ENCODE data around the gene NCAM1.

The NCAM1 gene

DNA sequence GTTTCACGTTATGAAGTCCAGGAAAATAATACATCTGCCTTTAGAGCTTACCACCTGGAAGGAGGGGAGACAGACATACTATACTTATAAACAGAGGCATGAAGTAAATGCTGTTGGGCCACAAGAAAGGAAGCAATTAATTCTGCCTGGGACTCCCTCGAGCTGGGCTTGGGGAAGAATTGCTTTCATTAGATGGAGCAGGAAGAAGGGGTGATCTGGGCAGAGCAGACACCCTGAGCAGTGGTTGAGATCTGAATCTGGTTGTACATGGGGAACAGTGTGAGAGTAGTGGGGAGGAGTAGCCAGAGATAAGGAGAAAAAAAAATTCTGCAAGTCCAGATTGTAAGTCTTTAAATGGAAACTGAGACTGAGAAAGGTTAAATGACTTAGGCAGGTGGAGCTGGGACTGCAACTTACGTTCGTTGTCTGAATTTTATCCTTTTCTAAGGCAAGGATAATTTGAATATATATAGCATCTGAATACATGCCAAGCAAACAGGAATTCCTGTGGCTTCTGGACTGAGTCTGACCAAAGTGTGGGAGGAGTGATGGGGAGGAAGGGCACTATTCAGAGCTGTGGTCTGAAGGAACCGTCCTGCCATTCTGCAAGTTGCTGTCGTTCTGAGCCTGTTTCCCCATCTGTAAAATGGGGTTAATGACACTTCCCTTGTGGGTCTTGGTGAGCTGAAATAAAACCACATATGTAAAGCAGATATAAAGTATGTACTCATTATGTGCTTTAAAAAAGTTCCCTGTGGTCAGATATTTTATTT is 7.9 kb downstream of the NCAM1 start:
- no peak for DNase-seq (ENCODE audit: low read depth)

DNA sequence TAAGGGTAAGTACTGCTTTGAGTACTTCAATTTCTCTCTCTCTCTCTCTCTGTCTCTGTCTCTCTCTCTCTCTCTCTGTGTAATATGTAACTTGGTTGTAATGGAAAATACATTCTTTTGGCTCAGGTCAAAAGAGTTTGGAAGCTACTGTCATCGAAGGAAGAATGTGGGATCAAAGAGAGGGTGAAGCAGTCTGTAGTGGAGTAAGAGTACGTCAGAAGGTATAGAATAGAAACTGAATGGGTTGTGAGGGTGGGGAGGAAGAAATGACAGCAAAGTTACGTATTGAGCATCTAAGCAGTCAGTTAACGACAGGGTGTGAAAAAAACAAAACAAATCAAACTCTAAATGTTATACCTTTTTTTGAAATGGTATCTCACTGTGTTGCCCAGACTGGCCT is 10.0 kb downstream of the NCAM1 start:
- DNase-seq (ENCODE audit: low read depth) = no peak

DNA sequence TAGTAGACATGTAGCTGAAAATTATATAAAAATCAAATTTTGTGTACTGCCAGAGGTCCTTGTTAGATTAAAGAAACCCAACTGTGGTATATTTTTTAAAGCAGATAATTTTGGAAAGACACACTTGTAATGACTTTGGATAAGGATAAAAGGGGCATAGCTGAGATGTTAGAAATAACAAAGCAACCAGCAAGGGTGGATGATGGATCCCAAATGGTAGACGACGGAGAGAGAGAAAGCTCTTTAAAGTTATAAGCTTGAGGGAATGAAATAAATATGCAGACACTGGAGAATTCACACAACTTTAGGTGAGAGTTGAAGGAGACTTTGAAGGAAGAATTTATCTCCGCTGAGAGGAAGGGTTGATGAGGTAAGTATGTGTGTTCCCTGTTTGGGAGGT is 10.6 kb downstream of the NCAM1 start:
- no peak for DNase-seq (ENCODE audit: low read depth)

DNA sequence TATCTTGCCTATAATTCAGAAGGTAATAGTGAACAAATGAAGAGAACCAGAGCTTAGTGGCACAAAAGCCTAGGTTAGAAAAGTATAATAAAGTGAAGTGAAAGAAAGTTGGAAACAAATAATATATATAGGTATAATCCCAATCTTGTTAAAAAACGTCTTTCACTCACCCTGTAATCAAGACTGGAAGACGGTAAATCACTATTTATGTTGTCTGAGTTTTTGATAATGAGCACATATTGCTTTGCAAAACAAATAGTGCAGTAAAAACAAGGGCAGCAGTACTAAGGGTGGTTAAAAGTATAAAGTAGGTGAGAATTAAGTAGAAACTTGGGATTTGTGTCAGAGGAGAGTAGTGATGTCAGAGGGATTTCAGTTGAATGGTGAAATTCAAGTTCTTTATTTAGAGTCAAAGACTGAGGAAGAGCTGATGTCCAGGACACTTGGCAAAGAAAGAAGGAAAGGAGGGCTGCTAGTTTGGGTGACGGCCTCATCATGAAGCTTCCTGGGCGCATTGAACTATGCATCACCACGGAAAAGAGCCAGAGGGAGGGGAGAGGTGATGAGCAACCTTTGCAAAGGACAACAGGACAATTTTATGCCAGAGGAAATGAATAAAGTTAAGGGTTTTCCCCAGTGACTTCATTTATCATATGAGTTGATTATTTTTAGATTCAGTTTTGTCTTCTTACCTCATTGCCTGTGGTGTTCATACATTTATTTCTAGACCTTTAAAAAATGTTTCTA is 11.4 kb downstream of the NCAM1 start:
- no peak for DNase-seq (ENCODE audit: low read depth)

DNA sequence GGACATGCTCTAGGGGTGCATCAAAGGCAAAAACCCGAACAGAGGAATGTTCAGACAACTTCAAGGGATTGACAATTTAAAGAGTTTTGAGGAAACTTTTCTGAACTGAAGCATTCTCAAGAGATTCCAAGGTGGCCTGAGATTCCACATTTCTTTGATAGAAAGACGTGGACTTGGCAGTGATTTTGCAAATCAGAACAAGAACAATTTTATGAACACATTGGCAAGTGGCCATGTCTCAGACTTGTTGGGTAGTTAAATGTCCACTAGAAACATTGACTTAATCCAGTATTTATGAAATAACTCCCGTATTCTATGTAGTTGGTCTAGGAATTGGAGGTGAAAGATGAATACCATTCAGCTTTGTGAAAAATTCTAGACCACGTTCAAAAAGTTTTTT is 13.8 kb downstream of the NCAM1 start:
- no peak for DNase-seq (ENCODE audit: low read depth)

DNA sequence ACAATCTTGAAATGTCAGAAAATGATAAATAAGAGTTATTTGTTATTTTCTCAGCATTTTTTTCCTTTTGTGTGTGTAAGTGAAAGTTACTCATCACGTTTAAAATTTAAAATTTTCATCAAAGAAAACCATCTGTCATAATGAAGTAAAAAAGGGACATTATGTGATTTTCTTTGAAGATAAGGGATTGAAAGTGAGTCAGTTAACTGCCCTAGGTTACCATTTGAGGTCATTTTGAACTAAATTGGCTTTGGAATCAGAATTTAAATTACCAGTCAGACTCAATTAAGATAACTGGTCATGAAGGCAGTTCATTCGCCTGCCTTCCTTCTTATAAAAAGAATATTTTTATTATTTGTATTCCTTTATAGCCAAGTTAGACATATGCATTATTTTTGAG is 14.3 kb downstream of the NCAM1 start:
- DNase-seq (ENCODE audit: low read depth) = no peak

DNA sequence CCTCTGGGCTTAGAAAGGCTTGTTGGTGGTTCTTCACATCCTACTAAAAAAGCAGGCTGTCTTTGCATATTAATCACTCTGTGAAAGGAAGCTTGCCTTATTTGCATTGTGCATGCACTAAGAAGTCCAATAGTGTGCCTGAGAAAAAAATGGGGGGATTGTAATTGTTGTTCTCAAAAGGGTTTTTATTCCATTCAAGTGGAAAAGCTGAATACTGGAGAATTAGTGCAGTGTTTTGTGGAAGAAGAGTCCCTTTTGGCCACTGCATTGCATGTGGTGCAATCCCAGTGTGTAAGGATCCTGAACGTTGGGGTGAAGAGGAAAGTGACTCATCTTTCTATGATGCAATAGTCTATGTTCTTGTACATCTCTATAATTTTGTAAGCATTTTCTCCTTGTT is 16.5 kb downstream of the NCAM1 start:
- no peak for DNase-seq (ENCODE audit: low read depth)

DNA sequence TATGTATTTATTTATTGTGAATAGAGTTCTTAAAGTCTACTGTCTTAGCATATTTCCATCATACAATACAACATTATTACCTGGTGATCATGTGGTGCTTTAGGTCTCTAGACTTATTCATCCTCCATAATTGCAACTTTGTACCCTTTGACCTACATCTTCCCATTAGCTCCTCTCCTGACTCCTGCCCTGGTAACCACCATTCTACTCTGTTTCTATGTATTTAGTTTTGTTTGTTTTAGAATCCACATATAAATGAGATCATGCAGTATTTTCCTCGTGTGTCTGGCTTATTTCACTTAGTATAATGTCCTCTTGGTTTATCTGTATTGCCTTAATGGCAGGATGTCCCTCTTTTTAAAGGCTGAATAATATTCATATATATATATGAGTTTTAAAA is 22.7 kb downstream of the NCAM1 start:
- DNase-seq (ENCODE audit: low read depth) = no peak

DNA sequence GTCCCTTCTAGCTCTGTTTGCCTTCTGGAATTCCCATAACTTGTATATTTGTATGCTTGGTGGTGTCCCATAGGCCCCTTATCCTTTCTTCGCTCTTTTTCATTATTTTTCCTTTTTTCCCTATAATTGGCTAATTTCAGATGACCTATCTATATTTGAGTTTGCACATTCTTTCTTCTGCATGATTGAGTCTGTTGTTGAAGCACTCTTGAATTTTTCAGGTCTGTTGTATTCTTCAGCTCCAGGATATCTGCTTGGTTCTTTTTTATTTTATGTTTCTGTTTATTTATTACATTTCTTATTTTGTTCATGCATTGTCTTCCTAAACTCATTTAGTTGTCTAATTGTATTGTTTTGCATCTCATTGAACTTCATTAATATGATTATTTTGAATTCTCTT is 28.0 kb downstream of the NCAM1 start:
- DNase-seq (ENCODE audit: low read depth) = no peak

DNA sequence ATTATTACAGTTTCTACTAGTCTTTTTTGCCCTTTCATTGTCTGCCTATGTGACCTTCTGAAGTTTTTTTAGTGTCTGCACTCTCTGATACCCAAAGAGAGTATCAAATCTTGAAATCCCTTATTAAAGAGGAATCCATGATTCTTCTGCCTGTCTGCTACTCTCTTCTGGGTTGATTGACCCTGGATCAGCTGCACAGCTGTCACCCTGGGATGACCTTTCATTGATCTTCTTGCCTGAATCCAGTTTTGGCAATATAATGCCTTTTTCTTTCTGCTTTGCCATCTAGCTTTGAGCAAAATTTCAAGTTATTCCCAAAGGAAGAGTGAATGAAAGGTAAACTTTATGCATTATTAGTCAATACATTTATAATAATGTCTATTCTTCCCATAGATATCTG is 32.6 kb downstream of the NCAM1 start:
- DNase-seq (ENCODE audit: low read depth) = no peak

DNA sequence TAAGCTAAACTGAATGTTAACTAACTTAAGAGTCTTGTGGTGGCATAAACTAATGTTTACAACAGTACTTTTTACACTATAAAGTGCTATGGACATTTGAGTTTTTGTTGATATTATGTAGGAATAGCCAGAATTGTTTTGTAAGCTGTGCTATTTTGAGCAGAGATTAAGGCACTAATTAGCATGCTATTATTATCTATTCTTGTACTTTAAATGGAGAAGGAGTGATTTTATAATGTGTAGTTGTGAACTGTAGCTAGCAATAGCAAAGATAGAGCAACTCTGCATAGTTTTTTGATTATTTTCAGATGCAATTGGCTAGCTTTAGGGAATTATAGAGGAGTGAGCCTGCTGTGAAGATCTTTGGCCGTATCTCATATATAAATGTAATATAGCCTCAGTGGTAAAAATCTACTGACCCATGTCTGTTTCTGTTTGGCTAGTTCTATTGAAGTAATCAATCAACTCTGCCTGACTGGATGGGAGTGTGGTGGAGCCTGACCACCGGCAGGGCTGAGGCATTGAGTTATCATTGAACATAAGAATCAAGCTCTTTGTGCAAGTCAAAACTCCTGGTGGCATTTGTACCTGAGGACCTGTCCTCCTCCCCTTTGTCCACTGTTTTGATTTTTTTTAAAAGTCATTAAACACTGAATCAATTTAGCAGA is 34.3 kb downstream of the NCAM1 start:
- no peak for DNase-seq (ENCODE audit: low read depth)

DNA sequence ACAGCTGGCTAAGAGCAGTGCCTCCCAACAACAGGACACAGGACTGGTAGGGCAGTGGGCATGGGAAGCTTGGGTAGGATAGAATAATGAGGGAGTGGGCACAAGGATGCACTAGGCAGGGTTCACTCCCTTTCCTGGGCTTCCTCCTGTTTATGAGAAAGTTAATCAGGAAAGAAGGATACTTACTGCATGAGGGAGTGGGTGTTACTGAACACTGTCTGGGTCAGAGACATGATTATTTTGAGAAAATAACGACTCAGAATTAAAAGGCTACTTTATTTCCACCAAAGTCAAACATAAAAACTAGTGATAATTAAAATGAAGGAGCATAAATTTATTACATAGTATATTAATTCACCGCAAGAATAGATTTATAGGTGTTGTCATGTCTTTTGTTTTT is 35.8 kb downstream of the NCAM1 start:
- no peak for DNase-seq (ENCODE audit: low read depth)

DNA sequence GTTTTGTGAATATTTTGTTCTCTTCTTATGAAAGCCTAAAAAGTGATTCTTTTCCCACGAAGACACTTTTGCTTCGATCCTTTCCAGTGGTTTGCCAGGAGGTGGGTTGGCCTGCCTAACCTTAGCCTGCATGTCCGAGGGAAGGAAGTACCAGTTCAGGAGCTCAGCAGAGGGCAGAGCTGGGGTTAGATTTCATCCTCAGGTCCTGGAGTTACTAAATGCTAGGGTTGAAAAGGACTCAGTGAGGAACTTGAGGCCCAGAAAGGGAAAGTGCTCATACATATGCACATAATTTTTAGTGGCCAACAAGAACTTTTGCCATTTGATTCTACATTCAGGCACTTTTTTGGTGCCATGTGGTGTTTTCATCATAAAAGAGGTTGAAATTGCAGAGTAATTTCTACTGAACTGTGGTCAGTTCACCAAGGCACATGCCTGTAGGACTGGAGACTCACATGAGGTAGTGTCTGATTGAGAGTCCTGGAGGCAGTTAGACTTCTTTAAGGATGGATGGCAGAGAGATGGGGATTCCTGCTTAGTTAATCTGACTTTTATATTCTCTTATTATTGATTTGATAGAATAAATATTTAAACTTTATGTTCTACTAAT is 36.7 kb downstream of the NCAM1 start:
- no peak for DNase-seq (ENCODE audit: low read depth)

DNA sequence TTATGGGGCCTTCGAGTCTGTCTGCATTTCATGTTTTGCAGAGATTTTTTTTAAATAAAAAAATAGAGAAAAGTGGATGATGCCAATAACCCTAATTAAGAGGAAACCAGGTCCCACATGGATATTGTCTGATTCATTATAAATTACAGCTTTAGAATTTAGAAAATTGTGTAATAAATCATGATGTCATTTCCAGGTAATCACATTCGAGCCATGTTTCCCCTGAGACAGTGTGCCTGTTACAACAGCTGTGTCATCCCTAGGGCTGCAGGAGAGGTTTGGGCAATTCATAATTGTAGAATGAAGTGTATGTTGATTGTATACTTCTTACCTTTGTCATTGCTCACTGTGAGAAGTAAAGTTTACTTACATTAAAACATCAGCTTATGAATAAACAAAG is 38.3 kb downstream of the NCAM1 start:
- no peak for DNase-seq (ENCODE audit: low read depth)

DNA sequence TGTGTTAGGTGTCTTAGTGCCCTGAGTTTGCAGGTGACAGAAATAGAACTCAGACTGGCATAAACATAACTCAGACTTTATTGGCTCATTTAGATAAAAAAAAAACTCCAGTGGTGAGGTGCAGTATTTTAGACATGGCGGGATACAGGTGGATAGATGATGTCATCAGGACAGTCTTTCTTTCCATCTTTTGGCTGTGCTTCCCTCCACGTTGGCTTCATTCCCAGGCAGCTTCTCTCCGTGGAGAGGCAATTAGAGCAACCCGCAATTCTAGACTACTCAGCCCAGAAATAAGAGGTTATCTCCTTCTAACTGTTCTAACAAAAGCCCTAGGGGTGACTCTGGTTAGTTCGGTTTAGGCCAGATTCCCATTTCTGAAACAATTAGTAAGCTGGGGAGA is 40.5 kb downstream of the NCAM1 start:
- no peak for DNase-seq (ENCODE audit: low read depth)

DNA sequence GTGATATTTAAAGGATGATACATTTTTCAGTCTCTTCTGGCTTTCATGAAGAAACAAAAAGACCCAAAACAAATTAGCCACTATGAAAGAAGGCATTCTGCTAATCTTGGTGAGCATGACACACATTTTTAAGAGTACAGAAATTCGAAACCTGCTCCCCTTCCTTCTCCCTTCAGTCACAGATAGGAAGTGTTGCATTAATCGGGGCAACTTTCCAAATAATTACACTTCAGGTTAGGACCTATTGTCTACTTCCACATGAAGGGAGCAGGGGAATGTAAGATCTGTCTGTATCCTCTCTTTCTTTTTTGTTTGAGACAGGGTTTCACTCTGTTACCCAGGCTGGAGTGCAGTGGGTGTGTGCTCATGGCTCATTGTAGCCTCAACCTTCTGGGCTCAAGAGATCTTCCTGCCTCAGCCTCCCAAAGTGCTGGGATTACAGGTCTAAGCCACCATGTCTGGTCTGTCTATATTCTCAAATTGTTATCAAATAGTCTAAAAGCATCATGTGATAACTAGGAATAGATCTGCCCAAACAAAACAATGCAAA is 45.8 kb downstream of the NCAM1 start:
- DNase-seq (ENCODE audit: low read depth) = no peak

DNA sequence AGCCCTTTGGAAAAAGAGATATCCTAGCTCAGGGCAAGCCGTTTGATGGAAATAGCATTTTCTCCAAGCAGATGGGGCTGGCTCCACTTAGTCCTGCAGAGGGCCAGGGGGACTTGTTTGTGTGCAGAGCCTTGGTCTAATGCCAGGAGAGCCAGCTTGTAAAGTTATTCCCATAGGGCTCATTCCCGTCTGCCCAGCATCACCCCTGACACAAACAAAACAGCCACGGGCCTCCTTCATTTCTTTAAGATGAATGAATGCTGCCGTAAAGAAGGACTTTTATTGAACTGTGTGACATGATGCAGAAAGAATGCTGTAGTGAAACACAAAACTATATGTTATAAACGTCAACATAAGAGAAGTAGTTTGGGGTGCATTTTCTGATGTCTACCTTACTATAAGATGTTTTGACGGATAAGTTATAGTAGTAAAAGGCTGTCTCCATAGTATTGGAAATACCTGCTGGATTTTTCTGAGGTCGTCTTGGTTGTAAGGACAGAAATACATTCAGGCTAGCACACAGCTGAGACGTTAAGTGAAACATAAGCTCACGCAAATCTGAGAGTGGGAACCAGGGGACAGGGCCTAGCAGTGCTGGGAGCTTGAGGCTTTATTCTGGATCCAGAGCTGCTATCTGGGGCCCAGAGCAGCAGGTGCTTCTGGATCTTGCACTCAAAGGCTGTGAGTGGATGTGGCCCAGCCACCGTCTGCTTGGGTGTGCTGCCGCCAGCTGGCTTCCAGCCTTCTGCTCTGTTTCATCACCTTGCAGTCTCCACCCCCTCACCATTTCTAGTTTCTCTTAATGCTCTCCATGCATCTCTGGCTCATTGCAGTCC is 53.3 kb downstream of the NCAM1 start:
- DNase-seq (ENCODE audit: low read depth) = no peak

DNA sequence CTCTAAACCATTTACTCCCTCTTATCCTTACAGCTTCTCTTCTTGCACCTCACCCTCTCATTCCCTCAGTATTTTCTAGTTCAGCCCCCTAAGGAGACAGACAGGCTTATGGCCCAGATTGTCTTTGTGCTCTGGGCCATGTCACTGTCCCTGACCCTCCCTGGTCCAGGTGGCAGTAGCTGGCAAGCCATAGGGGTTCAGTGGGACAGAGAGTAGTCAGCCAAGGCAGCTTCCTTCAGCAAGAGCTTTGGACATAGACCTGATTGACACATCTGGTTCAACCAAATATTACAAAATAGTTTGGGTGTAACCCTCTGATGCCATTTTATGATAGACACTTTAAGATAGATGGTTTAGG is 53.9 kb downstream of the NCAM1 start:
- no peak for DNase-seq (ENCODE audit: low read depth)

DNA sequence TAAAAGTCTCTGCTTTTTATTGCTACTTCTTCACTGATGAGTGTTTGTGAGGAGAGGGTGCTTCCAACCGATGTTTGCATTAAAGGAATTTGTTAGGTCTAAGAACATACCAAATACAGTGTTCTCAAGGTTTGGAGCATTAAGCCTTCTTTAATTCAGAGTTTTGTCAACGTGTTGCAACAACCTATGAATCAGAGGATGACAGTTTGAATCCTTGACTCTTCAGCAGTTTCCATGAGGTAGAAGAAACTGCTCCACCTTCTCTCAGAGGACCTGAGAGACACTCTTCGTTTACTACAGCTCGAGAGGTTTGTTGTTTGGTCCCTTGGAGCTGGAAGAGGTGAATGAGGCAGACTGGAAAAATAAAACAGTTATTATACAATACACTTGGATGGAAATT is 55.7 kb downstream of the NCAM1 start:
- DNase-seq (ENCODE audit: low read depth) = no peak

DNA sequence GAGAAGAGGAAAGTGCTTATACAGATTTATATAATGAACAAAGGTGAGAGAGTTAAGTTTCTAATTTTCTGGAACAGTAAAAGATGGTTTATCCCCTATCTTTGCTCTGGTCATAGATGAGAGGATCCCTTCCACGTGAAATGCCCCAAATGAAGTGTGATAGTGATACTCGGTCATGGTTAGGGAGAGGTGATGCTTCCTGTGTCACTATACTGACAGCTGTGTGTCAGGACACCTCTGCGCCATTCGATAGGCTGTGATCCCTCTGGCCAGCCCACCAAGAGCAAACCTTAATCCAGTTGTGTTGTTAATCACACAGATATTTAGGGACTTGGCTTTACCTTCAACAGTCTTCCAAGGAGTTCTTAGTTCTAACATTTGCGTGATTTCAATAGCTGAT is 57.7 kb downstream of the NCAM1 start:
- DNase-seq (ENCODE audit: low read depth) = no peak

DNA sequence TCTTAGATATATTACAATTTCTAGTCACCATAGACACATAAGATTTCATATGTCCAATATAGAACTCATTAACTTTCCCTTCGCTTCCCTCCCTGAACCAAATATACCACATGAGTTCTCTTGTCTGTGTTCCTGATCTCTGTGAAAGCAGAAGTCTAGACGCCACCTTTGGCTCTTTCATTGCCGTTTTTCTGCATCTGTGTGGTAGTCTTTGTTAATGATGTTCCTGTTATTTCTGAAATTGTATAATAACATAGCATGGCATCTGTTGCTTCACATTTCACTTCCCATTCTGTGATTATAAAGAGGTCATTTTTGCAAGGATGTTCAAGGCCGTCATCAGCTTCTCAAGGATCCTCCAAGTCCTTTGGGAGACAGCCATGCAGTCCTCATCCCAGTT is 58.5 kb downstream of the NCAM1 start:
- no peak for DNase-seq (ENCODE audit: low read depth)

DNA sequence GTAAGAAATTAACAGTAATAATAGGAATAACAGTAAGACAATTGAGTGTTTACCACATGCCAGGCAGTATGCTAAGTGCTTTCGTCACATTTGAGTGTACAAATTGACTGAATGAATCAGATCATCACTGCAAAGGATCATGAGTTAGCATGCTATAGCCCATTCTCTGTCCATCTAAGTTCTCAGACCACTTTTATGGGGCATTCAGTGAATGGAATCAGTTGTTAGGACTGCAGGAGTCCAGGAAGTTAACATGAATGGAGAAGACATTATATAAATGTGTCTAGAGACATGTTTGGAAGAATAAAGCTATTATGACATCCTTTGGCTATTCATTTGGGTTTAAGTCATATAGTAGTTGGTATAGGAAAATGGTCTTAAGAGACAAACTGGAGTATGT is 59.9 kb downstream of the NCAM1 start:
- DNase-seq (ENCODE audit: low read depth) = no peak

Measured in stimulated activated CD8-positive, alpha-beta memory T cell treated with anti-CD3 and anti-CD28 coated beads, Interleukin-15, amount 100 ng/mL, for 1 hour (primary cell).